NOMO-1 treated with DMSO at 0.1 percent for 48 hours (cell line): ENCODE measurements around the gene FAM217B.
A peak's percentile ranks its signal among the peaks of the same experiment; 100 is the strongest.

Experiments used
- DNase-seq: peaks from one replicate; lab custom pipeline; 2025; ENCODE audit not compliant: unreplicated experiment; lab: John Stamatoyannopoulos, UW

FAM217B gene, protein sequence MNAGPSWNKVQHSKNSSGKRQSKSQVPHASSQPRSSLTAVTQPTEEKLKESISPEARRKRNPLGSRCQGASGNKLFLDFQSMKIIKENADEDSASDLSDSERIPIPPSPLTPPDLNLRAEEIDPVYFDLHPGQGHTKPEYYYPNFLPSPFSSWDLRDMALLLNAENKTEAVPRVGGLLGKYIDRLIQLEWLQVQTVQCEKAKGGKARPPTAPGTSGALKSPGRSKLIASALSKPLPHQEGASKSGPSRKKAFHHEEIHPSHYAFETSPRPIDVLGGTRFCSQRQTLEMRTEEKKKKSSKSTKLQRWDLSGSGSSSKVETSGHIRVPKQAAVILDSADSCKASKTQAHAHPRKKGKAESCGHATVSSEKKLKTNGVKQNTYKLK

GRCh38 chr20:59940129-59940955 is at the start of gene FAM217B, which contains the start of gene PPP1R3D:
Gene FAM217B (plus strand): TSS chr20:59940389. CDS start chr20:59943944, 3,555 bp downstream.
Gene PPP1R3D (minus strand): TSS chr20:59940305. CDS start chr20:59939931, 374 bp downstream.
- DNase-seq, result peak; percentile 93

DNA sequence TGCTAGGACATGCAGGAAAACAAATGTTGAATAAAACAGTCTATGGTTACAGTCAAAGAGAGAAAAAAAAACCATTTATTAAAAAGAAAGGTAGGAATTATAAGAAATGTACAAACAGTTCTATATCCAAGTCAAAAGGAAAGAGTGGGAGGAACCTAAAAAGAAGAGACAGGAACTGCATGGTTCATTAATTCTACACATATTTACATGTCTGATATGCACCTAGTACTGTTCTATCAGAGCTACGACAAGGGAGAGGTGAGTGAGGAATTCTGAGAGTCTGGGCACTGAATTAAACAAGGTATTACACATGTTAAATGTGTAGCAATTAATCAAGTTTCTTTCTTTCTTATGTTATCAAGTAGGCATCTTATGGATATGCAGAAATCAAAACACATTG is 48.6 kb upstream of the FAM217B start:
- DNase-seq, result no peak

GRCh38 chr20:59895908-59896307 is 44.3 kb upstream of the FAM217B start:
- no peak for DNase-seq

GRCh38 chr20:59902470-59902869 is 37.7 kb upstream of the FAM217B start:
- DNase-seq, result no peak

DNA sequence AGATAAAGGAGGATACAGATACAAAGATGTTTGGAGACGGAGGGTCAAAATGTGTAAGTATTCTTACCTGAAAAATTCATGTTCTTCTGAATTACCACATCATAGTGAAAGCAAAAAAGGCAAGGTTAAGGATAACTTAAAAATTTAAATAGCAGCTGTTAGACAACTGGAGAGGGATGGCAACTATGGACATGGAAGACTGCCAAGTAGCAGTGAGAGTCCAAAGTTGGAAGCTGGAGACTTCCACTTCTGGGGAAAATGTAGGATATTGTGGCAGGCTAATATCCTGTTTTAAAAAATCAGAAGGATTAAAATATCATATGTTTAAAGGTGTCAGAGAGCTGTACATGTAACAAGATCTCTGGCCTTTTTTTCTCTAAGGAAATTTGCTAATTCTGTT is 36.6 kb upstream of the FAM217B start:
- DNase-seq, result no peak

GRCh38 chr20:59908855-59909254 is 31.3 kb upstream of the FAM217B start:
- DNase-seq, result no peak

DNA sequence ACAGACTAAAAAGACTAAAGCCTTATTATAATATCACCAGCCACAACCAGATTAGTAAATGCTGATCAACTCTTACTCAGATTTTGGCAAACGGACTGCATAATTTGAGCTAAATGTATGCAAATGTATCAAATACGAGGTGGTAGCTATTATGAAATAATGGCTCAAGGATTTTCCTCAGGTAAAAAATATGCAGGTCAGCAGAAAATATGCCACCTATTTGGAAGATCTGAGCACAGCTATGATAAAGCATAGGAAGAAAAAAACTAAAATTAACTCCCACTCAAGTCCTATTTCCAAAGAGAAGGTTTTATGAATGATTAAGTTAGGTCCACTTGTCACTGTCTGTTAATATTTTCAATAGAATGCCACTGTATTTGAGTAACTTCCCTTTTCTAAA is 29.1 kb upstream of the FAM217B start:
- DNase-seq, result no peak

GRCh38 chr20:59912609-59913008 is 27.6 kb upstream of the FAM217B start:
- no peak for DNase-seq

DNA sequence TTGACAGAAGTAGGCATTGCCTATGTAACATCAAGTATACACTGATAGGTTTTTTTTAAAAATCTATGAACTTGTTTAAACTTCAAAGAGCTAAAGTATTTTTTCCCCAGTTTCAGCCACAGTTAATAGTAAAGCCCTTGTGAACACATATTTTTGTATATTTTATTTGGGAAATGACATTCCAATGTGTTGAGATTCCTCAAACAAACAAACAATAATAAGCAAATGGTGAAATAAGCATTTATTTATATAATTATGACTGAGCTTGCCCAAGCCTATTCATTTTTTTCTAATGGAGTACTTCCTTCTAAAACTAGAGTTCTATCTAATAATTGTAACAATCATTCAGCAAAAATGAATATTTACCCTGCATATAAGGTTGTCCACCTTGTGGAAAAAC is 19.2 kb upstream of the FAM217B start:
- DNase-seq, result no peak

GRCh38 chr20:59923514-59923913 is 16.7 kb upstream of the FAM217B start:
- DNase-seq, result no peak

GRCh38 chr20:59925359-59925758 is 14.8 kb upstream of the FAM217B start:
- DNase-seq, result no peak

DNA sequence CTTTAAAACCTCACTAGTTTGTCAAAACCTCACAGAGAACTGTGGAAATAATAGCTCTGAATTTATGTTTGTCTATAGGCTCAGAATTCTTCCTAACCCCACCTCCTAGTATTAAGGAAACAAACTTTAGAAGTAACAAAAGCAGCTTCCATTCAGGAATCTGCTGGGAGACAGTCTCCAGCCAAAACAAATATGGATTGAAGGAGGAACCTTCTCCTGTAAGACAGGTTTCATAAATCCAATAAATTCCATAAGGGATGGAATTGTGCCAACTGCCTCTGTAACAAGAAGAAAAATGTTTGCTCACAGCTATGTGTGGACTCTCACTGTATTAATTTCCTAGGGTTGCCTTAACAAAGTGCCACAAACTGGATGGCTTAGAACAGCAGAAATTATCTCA is 14.3 kb upstream of the FAM217B start:
- DNase-seq, result no peak

DNA sequence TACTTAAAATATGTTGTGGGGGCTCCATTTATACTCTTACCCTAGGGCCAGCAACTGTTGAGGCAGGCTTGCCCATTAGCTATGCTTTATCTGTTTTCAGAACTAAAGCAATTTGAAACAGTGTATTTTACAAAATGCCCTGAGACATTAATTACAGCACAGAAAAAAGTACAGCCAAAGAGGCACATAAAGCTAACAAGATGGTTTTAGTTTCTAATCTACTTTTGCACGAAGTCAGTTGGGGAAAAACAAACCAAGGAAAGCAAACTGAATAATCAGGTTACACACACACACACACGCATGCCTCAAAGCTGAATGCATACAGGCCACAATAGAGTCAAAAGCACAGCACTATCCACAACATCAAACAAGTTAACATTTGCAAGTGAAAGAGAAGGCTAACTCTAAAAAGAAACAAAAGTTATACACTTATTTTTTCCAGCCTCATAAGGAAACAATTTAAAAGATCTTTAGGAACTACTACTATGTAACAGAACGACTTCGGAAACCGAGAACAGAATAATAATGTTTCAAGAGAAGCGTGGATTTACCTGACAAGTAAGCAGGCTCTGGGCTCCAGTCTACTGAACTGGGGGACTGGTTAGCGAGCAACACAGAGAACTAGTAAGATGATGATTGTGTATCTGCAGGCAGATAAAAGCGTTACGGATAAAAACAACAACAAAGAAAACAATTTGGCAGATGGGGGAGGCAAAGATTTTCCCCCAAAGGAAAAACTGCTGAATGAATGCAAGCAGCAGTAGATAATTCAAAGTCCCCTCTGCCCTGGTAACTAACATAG is 8.5 kb upstream of the FAM217B start:
- DNase-seq, result no peak

GRCh38 chr20:59932616-59933295 is 7.4 kb upstream of the FAM217B start:
- DNase-seq, result no peak

GRCh38 chr20:59933296-59933848 is 6.8 kb upstream of the FAM217B start, which contains the start of gene SYCP2:
Gene SYCP2 (minus strand): TSS chr20:59933637. CDS start chr20:59922413, 11,224 bp downstream.
- peak; percentile 9 for DNase-seq

GRCh38 chr20:59933849-59934585 is 6.2 kb upstream of the FAM217B start:
- no peak for DNase-seq

- DNase-seq, result no peak
Measured at GRCh38 chr20:59935457-59936185, 4.6 kb upstream of the FAM217B start.

GRCh38 chr20:59936409-59936808 is 3.8 kb upstream of the FAM217B start:
- DNase-seq, result no peak

DNA sequence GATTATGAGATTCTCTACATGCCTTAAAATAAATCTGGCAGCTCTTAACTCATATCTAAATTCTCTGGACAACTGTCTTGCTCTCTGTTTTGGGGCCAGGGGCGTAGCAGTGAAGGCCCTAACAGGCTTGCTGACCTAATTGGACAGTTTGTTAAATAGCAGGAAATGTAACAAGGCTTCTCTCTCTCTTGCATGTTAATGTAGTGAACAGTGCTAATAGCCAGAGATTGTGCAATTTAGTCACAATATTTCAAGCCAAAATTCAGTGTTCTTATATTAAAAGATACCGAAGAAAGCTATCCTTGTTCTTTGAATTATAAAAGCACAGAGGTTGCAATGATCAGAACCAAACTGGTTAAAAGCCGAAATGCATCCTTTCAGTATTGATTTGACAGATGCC is 3.0 kb upstream of the FAM217B start:
- peak; percentile 26 for DNase-seq
